ENCODE data around the gene HES7. TPM values are rescaled to one million over a fixed set of nuclear protein-coding genes. Genes with fewer than 3 reads are reported as not detected.
"Not testable (repeated sequence)": the region's sequence is repeated elsewhere in the genome, so short reads cannot be mapped to it uniquely, and the experiment has no call there.

HES7 gene
- total and polyA plus RNA-seq, 9 donors = 0.11 to 0.97 (median 0.74) TPM; not detected in 2

DNA sequence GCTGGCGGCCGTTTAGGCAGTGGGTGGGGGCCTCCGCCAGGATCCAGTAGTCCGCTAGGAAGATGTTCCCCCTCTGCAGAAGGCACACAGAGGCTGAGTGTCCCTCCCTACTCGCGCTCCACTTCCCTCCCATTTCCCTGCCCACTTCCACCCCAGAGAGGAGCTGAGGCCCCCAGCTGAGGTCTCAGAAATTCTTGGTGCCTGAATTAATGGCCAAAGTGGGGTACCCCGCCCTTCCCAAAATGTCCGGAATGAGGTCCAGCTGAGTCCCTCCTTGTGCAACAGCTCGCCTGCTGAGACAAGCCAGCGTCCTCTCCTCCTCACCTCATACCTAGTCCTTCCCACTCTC is 13.5 kb downstream of the HES7 start:
- Histone ChIP-seq H3K27ac (no peak overlapping the region), H3K27me3 (no peaks in the 10 kb centered on the region), H3K36me3 (no peaks in the 10 kb centered on the region), H3K4me3 (no peak overlapping the region), H3K4me1 (ENCODE audit: insufficient read depth) (peaks cover 6% of the 10 kb centered on the region), H3K9me3 (no peaks in the 10 kb centered on the region)
- intact Hi-C loops (cut with DNase I) = loop anchor here in 2 of 4 donors (10.0 kb wide), 2 partner anchors 174 to 184 kb away; partner anchors contain the start of genes RANGRF (in 1 of the 2) and SLC25A35 (in 1 of the 2)
- no peak for DNase-seq
- no peak for TF ChIP-seq POLR2A (IDR thresholded peaks at IDR 0.05)
- no peak for TF ChIP-seq EP300 (IDR thresholded peaks at IDR 0.05)
- TF ChIP-seq, protein P1, sequence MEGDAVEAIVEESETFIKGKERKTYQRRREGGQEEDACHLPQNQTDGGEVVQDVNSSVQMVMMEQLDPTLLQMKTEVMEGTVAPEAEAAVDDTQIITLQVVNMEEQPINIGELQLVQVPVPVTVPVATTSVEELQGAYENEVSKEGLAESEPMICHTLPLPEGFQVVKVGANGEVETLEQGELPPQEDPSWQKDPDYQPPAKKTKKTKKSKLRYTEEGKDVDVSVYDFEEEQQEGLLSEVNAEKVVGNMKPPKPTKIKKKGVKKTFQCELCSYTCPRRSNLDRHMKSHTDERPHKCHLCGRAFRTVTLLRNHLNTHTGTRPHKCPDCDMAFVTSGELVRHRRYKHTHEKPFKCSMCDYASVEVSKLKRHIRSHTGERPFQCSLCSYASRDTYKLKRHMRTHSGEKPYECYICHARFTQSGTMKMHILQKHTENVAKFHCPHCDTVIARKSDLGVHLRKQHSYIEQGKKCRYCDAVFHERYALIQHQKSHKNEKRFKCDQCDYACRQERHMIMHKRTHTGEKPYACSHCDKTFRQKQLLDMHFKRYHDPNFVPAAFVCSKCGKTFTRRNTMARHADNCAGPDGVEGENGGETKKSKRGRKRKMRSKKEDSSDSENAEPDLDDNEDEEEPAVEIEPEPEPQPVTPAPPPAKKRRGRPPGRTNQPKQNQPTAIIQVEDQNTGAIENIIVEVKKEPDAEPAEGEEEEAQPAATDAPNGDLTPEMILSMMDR (IDR thresholded peaks at IDR 0.05) = no peak
- WGBS, 3 donors = 28 to 39% (median 28%) methylated on average over 8 to 10 of the region's 10 CpGs

DNA sequence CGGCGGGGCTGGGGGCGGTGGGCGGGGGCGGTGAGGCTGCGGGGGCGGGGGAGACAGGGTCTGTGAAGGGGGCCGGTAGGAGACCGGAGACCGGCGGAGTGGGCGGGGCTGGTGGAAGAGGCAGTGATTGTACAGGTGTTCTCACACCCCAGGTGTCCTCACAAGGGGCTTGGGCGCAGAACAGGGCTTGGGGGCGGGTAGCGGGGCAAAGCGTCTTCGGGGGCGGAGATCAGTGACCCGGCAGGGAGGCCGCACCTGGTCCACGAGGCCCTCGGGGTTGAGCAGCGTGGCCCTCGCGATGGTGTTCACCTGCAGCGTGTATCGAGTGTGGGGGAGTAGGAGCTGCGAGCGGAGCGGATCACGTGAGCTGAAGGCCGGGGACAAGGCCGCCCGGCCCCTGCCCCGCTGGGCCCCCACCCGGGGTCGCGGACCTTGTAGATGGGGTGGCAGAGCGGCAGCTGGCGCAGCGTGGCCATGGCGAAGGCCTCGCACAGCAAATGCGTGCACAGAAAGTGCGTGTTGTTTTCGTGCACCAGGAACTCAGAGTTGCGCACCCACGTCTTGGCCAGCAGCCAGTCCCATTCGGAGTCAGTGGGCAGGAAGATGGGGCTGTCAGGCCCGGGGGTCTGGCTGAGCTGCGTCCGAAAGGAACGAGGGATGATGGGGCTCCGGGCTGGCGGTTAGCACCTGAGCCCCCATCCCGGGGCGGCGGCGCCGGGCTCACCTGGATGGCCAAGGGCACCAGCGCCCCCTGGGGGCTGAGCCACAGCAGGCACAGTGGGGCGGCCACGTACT is 14.0 kb downstream of the HES7 start:
- no peaks in the 10 kb centered on the region for H3K9me3 ChIP-seq
- H3K4me3 ChIP-seq = peak overlapping the region; percentile 5
- 2 to 8% (median 5%) methylated on average over 38 to 63 of the region's 63 CpGs for WGBS, 3 donors
- no peak overlapping the region for H3K27ac ChIP-seq
- H3K4me1 ChIP-seq (ENCODE audit: insufficient read depth) = peaks cover 6% of the 10 kb centered on the region
- no peaks in the 10 kb centered on the region for H3K27me3 ChIP-seq
- H3K36me3 ChIP-seq = no peaks in the 10 kb centered on the region
- DNase-seq = peak; percentile 36 to 71 (median 56)
- intact Hi-C loops (cut with DNase I) = loop anchor here in 2 of 4 donors (10.0 kb wide), 2 partner anchors 175 to 185 kb away; partner anchors contain the start of genes RANGRF (in 1 of the 2) and SLC25A35 (in 1 of the 2)
- TF ChIP-seq, protein P1 (IDR thresholded peaks at IDR 0.05) = peak; percentile 21 to 65 (median 48)
- TF ChIP-seq EP300 (IDR thresholded peaks at IDR 0.05) (no peak), POLR2A (IDR thresholded peaks at IDR 0.05) (no peak)

DNA sequence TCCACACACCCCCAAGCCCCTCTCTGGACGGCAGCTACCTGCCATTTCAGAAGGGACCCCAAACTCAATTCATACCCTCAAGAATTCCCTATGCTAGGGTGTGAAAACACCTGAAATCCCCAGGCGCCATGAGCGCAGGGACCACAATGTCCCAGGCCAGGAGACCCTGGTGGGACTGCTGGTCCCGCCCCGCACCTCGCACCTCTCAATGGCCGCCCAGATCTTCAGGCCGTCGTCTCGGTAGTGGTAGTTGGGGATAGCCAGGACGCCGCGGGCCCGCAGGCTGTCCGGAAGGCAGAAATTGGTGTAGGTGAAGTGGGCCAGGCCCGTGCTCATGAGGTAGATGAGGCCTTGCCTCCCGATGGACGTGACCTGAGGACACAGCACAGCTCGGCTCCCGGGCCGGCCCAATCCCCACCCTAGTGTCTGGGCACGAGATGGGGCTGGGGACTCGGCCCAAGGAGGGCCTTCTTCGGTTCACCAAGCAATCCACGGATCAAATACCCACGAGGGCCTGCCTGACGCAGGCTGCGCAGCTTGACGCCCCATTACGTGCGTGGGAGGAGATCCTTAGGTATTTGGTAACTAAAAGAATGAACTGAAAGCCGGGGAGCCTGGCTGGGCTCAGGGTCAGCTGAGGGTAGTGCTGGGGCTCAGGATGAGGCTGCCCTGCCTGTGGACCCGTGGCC is 14.8 kb downstream of the HES7 start:
- DNase-seq = no peak
- H3K36me3 ChIP-seq = no peaks in the 10 kb centered on the region
- 68 to 73% (median 70%) methylated on average over 32 to 33 of the region's 33 CpGs for WGBS, 3 donors
- no peak overlapping the region for H3K27ac ChIP-seq
- H3K9me3 ChIP-seq = no peaks in the 10 kb centered on the region
- H3K27me3 ChIP-seq = no peaks in the 10 kb centered on the region
- no peak overlapping the region for H3K4me3 ChIP-seq
- TF ChIP-seq POLR2A (IDR thresholded peaks at IDR 0.05) = no peak
- TF ChIP-seq, protein P1 (IDR thresholded peaks at IDR 0.05) = no peak
- TF ChIP-seq EP300 (IDR thresholded peaks at IDR 0.05) = no peak
- peaks cover 6% of the 10 kb centered on the region for H3K4me1 ChIP-seq (ENCODE audit: insufficient read depth)
- intact Hi-C loops (cut with DNase I) = no loop called here

DNA sequence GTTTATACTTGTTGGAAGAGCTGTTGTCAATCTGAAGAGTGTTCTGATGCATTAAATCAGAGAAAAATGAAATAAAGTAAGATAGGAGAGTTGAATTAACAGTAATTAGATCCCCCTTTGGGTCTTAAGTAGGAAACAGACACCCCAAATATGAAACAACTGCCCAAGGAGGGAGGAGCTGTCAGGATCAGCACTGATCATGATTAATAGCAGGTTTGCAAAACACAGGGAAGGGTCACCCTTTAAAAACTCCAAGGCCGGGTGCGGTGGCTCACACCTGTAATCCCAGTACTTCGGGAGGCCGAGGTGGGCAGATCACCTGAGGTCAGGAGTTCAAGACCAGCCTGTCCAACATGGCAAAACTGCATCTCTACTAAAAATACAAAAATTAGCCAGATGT is 16.9 kb downstream of the HES7 start:
- intact Hi-C loops (cut with DNase I); H3K27me3 ChIP-seq; H3K4me3 ChIP-seq; H3K4me1 ChIP-seq (ENCODE audit: insufficient read depth); DNase-seq; H3K36me3 ChIP-seq; H3K27ac ChIP-seq; H3K9me3 ChIP-seq: not testable (repeated sequence)
- WGBS, 3 donors = 72 to 89% (median 76%) methylated on average over 4 of the region's 4 CpGs

Measured in ovary (tissue), 9 donors.